GOT3 (cell line): ENCODE data around the gene FOXD4L6.
"Not testable (repeated sequence)": the region's sequence is repeated elsewhere in the genome, so short reads cannot be mapped to it uniquely, and the experiment has no call there.

Experiments
- DNase-seq: peaks from one replicate; lab custom pipeline; 2025; ENCODE audit warnings: mixed read lengths; lab: John Stamatoyannopoulos, UW

The FOXD4L6 gene

DNA sequence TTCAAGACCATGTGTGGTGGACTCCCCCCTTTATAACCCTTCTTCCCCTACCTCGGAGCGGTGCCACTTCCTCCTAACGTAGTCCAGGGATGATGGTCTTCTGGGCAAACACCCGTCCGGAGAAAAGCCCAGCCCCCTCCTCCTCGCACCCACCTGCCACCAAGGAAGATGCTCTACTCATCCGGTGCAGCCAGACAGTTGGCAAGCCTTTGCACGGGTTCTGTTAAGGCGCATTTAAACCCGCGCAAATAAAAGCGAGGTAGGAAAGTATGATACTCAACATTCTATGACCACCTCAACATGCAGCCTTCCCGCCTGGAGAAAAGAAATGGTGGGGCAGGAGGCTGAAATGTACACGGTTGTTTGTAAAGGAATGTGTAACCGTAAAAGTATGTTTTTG lies at the start of gene FOXD4L6:
Gene FOXD4L6, minus strand, starts transcription at position 101 of the 400 bp plus-strand sequence. CDS start 298 bp downstream, outside the sequence.
- DNase-seq, result not testable (repeated sequence)

DNA sequence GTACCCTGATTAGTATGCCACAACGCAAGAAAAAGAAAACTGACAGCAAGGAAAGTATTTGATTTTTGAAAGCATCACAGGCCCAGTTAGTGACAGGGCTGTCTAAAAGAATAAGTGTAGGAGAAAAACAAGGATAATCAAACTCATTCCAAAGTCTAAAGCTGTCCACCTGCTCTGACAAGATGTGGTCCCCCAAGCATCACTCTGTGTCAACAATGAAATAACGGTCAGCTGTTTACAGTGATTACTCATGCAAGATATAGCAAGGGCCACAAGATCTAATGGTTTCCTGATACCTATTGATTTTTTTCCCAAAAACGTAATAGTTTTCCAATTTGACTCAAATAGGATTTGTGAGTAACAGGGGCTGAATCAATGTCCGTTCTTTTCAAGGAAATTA lies 46.5 kb upstream of the FOXD4L6 start:
- DNase-seq, result not testable (repeated sequence)

DNA sequence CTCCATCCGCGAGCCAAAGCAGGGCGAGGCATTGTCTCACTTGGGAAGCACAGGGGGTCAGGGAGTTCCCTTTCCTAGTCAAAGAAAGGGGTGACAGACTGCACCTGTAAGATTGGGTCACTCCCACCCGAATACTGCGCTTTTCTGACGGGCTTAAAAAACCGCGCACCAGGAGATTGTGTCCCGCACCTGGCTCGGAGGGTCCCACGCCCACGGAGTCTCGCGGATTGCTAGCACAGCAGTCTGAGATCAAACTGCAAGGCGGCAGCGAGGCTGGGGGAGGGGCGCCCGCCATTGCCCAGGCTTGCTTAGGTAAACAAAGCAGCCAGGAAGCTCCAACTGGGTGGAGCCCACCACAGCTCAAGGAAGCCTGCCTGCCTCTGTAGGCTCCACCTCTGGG lies 21.6 kb upstream of the FOXD4L6 start:
- not testable (repeated sequence) for DNase-seq

DNA sequence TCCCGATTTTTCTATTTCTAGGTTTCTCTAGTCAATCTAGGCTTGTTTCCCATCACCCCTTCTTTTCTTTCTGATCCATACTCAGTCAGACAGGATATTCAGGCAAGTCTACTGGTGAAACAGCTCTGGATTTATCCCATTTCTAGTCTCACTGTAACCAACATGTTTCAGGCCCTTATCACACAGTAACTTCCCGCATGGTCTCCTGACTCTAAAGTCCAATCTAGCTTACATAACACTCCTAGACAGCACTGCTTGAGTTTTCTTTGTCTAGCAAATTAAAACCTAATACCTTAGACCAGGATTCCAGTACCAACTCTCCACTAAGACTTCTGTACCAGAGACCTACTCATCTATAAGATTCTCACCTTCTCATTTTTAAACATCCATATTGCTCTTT lies 13.4 kb upstream of the FOXD4L6 start:
- not testable (repeated sequence) for DNase-seq

DNA sequence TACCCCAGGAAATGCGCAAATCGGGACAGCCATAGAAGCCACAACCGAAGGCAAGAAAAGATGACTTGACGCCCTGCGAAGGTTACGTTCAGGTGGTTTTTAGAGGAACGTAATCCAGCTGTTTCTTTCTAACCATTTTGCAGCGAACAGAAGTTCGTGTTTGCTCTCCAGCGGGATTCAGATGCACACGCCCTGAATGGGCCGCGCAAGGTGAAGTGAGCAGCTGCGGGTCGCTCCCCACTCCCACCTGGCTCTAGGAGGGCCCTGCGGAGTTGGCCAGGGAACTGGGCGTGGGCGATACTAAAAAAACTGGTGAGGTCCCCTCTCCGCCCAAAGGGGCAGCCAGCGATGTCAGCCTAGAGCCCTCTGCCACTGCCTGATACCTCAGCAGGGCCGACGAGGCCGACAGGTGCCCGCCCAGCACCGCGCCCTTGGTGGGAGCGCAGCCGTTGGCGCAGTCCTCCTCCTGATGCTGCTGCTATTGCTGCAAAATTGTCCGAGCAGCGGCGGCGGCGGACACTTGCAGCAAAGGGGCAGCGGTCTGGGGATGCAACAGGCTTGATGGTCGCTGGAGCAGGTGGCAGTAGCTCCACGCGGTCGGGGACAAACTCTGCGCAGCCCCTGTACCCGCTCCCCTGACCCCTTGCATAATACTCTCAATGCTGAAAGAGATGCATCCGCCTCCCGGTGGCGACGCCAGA lies 1.6 kb downstream of the FOXD4L6 start:
- DNase-seq, result not testable (repeated sequence)

DNA sequence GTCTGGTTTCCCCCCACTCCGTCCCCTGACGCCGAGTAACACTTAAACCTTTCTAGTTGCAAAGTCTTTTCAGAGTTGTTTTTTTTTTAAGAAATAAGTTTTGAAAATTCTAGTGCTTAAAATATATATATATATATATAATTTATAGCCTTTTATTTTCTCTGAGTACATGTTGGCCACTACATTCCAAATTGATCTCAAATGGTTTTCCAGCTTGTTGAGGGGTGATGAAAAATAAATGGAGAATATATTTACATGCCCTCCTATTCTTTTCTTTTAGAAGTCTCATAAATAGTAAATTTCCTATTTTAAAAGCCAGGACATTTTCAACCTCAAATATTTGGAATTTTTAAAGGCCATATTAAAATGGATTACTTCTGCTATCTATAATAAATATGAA lies 2.5 kb downstream of the FOXD4L6 start:
- DNase-seq, result not testable (repeated sequence)

DNA sequence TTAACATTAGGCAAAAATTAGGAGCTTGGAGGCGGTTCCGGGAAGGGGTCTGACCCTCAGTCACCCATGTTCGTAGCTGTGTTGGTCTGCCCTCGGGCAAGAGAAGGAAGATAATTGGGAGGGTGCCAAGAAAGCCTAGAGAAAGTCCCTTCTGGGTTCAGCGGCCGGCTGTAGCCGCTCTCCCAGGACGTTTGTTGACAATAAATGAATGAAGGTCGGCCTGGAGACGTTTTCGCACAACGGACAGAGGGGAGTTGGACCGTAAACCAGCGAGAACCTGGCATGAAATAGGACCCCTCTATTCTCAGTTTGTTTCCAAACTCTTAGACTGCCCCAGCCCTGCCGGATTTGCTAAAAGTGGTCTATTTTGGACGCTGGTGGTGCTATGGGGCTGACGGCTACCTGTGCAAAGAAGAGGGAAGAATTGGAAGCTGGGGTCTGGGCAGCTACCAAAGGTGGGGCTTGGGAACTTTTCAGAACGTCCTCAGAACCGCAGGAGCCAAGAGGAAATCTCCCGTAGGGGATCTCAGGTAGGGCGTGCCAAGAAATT lies 3.3 kb downstream of the FOXD4L6 start:
- DNase-seq, result not testable (repeated sequence)

DNA sequence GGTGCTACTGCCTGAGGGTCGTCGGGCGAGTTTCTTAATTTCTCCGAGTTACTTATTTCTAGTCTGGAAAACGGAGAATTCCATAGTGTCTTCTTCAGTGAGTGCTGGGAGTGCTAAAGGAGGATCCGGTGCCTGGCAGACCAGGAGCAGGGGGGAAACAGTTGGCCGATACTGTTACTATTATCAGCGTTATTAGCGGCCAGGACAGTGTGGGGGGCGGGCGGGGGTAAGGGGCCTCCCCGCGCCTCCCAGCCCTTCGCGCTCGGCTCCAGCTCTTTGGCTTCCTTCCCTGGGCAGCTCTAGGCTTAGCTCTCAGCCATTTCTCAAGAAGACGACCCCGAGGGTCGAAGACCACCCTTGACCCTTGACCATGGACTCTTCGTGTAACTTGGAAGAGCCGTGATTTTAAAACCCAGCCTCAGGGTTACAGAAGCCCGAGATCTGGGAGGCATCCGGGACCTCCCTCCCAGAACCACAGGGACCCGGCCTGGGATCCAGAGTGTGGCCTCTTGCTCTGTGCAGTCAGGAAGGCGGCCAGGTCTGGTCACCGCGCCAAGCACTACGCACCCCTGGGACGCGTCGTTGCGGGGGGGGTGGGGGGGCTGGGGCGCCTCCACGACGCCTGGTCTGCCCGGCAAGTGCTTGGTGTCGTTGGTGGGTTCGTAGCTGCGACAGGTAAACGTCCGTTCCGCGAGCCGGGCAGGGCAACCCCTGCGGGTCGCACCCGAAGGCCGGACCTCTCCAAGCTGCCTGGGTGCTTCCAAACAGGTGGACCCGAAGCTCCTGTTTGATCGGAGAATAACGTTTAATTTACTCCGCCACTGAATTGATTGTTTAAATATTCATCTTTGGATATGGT lies 4.0 kb downstream of the FOXD4L6 start:
- DNase-seq, result not testable (repeated sequence)

DNA sequence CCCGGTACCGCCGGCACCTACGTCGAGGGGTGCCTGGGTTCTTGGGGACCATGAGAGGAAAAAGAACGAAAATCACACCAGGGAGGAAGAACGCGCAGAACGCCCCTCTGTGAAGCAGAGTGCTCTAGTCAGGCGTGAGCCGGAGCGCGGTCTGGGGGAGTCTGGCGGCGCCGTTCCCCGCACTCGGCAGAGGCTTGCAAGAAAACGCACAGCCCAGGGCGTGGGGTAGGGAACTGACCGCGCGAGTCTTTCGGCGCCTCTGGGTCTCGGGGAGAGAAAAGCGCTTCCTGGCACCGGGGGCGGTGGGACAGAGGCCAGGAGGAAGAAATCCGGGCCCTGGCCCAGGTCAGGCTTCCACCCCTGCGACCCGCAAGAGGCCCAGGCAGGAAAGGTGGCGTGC lies 4.7 kb downstream of the FOXD4L6 start:
- not testable (repeated sequence) for DNase-seq

DNA sequence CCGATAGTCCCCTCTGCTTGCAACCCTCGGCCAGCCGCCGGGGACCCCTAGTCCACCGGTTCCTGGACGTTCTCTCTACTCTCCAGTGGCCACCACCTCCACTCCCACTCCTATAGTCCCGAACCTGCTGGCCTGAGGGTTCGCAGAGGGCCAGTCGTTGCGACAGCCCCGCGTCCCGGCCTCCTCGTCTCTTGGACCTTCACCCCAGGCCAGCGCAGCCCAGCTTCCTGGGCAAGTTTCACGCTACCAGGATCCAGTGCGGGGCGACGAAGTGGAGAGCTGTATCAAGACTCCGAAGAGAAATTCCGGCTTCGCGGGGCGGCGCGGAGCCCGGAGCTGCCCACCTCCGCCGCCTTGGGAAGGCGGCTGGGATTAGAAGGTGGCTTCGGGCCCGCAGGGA lies 5.1 kb downstream of the FOXD4L6 start:
- not testable (repeated sequence) for DNase-seq

DNA sequence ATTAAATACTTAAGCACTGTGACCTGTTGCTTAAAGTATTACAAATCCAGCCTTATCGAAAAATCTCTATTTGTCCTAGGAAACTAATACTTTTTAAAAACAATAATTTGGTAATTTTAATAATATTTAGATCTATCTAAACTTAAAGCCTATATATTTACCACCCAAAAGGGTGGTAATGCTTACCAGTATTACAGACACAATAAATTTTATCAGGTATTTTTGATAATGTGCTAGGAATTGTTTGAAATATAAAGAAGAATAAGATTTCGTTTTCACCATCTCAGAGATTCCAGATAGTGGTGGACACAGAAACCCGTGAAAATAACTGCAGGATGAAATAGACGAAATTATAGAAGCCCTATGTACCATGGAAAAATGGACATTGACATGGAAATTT lies 7.8 kb downstream of the FOXD4L6 start:
- not testable (repeated sequence) for DNase-seq

DNA sequence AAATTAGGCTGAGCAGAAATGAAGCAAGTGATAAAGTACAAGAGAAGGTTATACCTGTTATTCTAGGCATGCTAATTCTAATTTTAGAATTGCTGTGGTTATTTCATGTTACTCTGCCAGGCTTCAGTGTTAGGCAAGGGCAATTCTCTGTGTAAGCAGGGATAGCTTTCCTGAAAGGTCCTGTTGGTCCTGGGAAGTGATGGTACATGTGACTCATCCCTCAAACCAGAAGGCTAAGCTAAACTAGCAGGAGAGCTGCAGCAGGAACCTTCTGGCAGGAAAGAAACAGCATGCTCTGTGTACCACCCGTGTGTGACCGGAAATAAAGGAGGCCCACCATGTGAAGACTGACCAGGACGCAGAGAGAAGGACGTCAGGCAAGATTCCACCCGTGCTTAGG lies 8.8 kb downstream of the FOXD4L6 start:
- DNase-seq, result not testable (repeated sequence)

DNA sequence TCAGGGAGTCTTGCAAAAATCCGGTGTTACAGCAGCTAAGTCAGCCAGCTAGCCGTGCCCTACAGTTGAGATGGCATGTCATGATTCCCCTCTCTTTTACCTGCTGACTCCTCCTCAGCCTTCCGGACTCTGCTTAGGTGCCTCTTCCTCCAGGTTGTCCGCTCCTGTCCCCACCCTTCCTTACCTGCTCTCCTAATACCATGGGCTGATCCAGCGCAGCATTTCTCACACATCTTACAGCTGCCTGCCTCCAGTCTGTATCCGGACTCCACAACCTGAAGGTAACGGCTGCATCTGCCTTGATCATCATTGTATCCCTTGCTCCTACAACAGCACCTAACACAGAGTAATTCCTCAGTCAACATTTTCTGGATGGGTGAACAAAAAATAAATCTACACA lies 9.2 kb downstream of the FOXD4L6 start:
- DNase-seq, result not testable (repeated sequence)

DNA sequence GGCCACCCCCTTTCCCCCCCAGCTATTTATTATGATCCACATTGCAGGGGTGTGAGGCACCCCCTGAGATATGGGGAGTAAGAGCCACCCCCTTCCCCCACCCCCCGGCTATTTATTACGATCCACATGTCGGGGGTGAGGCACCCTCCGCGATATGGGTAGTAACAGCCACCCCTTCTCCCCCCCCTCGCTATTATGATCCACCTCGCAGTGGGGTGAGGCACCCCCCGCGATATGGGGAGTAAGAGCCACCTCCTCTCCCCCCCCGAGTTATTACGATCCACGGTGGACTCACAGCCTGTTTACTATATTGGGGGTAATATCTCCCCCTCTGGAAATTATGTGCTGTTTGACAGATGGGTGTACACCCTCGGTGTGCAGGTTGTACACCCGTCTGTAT lies 15.1 kb downstream of the FOXD4L6 start:
- not testable (repeated sequence) for DNase-seq

DNA sequence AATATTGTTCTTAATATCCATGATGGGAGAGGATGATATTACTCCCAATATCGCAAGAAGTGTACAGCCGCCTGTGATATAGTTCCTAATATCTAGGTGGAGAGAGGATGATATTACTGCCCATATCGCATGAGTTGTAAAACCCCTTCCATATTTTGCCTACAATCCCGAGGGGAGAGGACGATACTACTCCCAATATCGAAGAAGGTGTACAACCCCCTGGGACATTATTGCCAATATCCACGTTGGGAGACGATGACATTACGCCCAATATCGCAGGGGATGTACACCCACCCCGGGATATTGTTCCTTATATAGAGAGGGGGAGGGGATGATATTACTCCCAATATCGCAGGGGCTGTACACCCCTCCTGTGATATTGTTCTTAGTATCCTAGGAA lies 17.1 kb downstream of the FOXD4L6 start:
- not testable (repeated sequence) for DNase-seq

DNA sequence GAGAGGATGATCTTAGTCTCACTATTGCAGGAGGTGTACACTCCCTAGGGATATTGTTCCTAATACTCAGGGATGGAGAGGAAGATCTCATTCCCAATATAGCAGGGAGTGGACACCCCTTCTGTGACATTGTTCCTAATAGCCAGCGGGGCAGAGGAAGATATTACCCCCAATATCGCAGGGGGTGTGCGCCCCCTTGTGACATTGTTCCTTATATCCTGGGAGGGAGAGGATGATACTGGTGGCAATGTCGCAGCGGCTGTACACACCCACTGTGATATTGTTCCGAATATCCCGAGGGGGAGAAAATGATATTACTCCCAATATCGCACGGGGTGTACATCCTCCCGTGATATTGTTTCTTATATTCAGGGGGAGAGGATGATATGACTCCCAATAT lies 17.6 kb downstream of the FOXD4L6 start:
- not testable (repeated sequence) for DNase-seq

DNA sequence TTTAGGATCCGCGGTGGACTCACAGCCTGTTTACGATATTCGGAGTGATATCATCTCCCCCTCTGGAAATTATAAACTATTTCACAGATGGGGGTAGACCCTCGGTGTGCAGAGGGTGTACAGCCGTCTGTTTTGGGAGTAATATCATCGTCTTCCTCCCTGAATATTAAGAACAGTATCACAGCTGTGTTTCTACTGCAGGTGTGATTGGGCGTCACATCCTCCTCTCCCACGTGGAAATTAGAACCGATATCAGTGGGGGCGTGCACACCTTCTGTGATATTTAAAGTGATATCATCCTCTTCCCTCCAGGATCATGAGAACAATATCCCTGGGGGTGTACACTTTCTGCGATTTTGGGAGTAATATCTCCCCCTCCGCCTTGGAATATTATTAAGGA lies 19.2 kb downstream of the FOXD4L6 start:
- not testable (repeated sequence) for DNase-seq

DNA sequence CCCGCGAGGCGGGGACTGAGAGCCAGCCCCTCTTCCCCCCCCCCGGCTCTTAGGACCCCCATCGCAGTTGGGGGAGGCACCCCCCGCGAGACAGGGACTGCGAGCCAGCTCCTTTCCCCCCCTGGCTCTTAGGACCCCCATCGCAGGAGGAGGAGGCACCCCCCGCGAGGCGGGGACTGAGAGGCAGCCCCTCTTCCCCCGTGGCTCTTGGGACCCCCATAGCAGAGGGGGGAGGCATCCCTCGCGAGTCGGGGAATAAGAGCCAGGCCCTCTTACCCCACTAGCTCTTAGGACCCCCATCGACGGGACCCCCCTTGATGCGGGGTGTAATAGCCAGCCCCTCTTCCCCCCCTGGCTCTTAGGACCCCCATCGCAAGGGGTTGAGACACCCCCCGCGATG lies 19.7 kb downstream of the FOXD4L6 start:
- not testable (repeated sequence) for DNase-seq

DNA sequence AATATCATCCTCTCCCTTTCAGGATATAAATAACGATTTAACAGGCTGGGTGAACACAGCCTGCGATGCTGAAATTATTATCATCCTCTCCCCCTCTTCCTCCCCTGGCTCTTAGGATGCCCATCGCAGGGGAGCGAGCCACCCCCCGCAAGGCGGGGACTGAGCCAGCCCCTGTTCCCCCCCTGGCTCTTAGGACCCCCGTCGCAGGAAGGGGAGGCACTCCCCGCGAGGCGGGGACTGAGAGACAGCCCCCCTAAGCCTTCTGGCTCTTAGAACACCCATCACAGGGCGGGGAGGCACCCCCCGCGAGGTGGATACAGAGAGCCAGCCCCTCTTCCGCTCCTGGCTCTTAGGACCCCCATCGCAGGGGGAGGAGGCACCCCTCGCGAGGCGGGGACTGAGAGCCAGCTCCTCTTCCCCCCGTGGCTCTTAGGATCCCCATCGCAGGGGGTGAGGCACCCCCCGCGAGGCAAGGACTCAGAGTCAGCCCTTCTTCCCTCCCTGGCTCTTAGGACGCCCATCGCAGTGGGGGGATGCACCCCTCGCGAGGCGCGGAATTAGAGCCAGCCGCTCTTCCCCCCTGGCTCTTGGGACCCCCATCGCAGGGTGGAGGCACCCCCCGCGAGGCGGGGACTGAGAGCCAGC lies 21.9 kb downstream of the FOXD4L6 start:
- DNase-seq, result not testable (repeated sequence)

DNA sequence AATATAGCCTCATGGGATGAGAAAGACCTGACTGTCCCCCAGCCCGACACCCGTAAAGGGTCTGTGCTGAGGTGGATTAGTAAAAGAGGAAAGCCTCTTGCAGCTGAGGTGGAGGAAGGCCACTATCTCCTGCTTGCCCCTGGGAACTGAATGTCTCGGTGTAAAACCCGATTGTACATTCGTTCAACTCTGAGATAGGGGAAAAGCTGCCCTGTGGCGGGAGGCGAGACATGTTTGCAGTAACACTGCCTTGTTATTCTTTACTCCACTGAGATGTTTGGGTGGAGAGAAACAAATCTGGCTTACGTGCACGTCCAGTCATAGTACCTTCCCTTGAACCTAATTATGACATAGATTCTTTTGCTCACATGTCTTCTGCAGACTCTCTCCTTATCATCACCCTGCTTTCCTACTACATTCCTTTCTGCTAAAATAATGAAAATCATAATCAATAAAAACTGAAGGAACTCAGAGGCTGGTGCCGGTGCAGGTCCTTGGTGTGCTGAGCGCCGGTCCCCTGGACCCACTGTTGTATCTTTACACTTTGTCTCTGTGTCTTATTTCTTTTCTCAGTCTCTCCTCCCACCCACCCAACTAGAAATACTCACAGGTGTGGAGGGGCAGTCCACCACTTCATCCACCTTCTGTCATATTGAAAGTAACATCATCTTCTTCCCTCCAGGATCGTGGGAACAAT lies 22.8 kb downstream of the FOXD4L6 start:
- DNase-seq, result not testable (repeated sequence)

DNA sequence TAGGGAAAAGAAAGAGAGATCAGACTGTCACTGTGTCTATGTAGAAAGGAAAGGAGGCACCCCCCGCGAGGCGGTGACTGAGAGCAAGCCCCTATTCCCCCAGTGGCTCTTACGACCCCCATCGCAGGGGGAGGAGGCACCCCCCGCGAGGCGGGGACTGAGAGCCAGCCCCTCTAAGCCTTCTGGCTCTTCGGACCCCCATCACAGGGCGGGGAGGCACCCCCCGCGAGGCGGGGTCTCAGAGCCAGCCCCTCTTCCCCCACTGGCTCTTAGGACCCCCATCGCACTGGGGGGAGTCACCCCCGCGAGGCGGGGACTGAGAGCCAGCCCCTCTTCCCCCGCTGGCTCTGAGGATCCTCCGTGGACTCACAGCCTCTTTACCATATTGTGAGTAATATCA lies 23.9 kb downstream of the FOXD4L6 start:
- DNase-seq, result not testable (repeated sequence)

DNA sequence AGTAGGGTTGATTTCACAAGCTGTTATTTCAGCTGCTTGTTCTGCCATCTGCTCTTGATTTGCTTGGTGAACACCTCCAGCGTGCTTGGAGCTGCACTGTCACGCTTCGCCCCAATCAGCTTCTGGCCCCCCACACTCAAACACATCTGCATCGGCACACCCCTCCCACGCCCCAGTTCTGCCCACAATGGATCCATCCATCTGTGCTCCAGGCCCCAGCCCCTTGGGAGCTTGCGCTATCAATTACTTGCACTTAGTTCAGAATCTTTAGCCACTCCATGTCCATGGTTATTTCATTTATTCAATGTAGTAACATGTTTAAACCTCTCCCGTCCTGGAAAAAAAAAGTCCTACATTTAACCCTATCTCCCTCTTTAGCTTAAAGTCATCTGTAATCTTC lies 28.0 kb downstream of the FOXD4L6 start:
- not testable (repeated sequence) for DNase-seq
